GM06990 (cell line): ENCODE data around the gene PEX6.
A peak's percentile ranks its signal among the peaks of the same experiment; 100 is the strongest.

Source experiments
- DNase-seq: peaks from one replicate; pipeline ENCODE4 v3.0.0-alpha.2; 2011; ENCODE audit not compliant: insufficient read length; ENCODE audit errors: extremely low read depth
- H3K27me3 ChIP-seq: replicated peaks from 2 replicates; pipeline ENCODE4 v1.6.0; 2011; ENCODE audit warnings: low read length; ENCODE audit not compliant: control insufficient read depth, insufficient read depth
- H3K36me3 ChIP-seq: 2 replicates; pipeline ENCODE4 v1.5.1; 2011; ENCODE audit warnings: low read length; ENCODE audit not compliant: control insufficient read depth, insufficient read depth
- H3K4me3 ChIP-seq: replicated peaks from 2 replicates; pipeline ENCODE4 v1.5.1; 2011; ENCODE audit warnings: low read depth, mild to moderate bottlenecking, control low read depth, low read length
- TF ChIP-seq, protein P1 (sequence below): IDR thresholded peaks from 2 replicates; pipeline ENCODE4 v1.5.1; 2011; ENCODE audit warnings: low read length, control low read depth, mild to moderate bottlenecking, inconsistent platforms; ENCODE audit not compliant: insufficient read depth, poor library complexity, severe bottlenecking

Gene PEX6

DNA sequence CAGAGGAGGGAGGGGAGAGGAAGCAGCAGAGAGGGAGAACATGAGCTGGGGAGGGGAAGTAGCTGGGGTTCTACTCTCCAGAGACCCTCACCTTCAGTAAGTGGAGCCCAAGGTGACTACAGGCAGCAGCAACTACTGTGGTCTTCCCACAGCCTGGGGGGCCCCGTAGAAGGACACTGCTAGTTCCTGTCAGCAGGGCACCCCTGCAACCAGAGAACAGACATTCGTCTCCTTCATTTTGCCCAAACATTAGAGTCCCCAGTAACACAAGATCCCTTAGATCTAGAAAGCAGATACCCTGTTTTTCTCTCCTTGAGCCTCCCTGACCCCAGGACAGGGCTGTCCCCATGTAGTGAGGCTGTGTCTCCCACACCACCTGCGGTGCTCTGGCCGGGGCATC lies 10.2 kb downstream of the PEX6 start:
- TF ChIP-seq, protein P1, sequence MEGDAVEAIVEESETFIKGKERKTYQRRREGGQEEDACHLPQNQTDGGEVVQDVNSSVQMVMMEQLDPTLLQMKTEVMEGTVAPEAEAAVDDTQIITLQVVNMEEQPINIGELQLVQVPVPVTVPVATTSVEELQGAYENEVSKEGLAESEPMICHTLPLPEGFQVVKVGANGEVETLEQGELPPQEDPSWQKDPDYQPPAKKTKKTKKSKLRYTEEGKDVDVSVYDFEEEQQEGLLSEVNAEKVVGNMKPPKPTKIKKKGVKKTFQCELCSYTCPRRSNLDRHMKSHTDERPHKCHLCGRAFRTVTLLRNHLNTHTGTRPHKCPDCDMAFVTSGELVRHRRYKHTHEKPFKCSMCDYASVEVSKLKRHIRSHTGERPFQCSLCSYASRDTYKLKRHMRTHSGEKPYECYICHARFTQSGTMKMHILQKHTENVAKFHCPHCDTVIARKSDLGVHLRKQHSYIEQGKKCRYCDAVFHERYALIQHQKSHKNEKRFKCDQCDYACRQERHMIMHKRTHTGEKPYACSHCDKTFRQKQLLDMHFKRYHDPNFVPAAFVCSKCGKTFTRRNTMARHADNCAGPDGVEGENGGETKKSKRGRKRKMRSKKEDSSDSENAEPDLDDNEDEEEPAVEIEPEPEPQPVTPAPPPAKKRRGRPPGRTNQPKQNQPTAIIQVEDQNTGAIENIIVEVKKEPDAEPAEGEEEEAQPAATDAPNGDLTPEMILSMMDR: no peak
- peaks cover 16% of the 10 kb centered on the region for H3K36me3 ChIP-seq
- no peak overlapping the region for H3K4me3 ChIP-seq
- DNase-seq: no peak
- H3K27me3 ChIP-seq: no peaks in the 10 kb centered on the region

DNA sequence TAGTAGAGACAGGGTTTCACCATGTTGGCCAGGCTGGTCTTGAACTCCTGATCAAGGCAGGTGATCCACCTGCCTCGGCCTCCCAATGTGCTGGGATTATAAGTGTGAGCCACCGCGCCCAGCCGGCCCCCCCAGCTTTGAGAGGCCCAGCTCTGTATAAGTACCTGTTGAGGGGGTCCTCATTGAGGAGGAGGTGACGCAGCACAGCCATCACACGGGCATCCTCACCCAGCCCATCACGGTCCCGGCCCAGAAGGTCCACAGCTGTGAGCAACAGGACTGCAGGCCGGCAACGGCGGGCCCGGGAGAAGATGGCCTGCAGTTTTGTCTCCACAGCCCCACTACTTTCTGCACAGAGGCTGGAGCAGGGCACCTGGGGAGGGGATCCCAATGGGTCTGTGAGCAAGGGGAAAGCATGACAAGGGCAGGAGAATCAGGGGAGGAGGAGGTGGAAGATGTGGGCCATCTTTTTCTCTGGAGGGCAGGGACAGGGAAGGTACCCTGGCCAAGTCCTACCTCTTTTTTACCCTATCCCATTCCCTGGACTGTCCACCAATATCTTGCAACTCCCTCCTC lies 10.8 kb downstream of the PEX6 start:
- no peak for DNase-seq
- H3K36me3 ChIP-seq: peaks cover 18% of the 10 kb centered on the region
- no peaks in the 10 kb centered on the region for H3K27me3 ChIP-seq
- no peak overlapping the region for H3K4me3 ChIP-seq
- TF ChIP-seq, protein P1: no peak

DNA sequence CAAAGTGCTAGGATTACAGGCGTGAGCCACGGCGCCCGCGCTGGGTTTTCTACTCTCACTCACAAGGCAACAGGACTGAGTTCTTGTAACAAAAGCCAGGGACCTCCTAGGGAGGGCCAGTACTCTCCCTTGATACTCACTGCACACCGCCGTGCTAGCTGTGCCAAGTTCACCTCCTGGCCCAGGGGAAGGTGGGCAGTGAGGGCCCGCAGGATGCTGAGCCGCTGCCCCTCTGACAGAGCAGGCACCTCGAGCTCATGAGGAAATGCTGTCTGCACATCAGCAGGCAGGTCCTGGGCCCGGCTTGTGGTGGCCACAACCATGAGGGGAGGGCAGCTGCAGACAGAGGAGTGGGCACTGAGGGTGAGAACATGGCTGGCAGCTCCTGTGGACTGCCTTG lies 11.8 kb downstream of the PEX6 start:
- no peak for DNase-seq
- TF ChIP-seq, protein P1: no peak

DNA sequence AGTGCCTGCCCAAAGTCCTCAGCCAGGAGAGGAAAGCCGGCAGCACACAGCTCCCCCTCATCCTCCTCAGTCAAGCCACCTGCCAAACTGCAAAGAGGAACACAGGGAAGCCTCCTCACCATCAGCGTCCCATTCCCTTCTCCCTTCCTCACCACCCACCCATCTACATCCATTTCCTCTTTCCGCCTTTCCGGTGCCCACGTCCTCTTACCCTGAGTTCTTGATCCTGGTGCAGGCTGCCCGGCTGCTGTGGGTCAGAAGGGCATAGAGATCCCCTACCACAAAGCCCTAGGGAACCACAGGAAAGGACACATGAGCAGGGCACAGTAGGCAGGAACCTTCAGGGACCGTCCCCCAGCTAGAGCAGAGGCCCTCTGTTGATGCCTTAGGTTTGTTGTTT lies 12.4 kb downstream of the PEX6 start:
- peaks cover 23% of the 10 kb centered on the region for H3K36me3 ChIP-seq
- H3K27me3 ChIP-seq: no peaks in the 10 kb centered on the region
- TF ChIP-seq, protein P1: no peak
- no peak overlapping the region for H3K4me3 ChIP-seq
- no peak for DNase-seq

More for the DNA sequence above, 11.8 kb downstream of the PEX6 start:
- H3K27me3 ChIP-seq: no peaks in the 10 kb centered on the region
- peaks cover 21% of the 10 kb centered on the region for H3K36me3 ChIP-seq
- no peak overlapping the region for H3K4me3 ChIP-seq

DNA sequence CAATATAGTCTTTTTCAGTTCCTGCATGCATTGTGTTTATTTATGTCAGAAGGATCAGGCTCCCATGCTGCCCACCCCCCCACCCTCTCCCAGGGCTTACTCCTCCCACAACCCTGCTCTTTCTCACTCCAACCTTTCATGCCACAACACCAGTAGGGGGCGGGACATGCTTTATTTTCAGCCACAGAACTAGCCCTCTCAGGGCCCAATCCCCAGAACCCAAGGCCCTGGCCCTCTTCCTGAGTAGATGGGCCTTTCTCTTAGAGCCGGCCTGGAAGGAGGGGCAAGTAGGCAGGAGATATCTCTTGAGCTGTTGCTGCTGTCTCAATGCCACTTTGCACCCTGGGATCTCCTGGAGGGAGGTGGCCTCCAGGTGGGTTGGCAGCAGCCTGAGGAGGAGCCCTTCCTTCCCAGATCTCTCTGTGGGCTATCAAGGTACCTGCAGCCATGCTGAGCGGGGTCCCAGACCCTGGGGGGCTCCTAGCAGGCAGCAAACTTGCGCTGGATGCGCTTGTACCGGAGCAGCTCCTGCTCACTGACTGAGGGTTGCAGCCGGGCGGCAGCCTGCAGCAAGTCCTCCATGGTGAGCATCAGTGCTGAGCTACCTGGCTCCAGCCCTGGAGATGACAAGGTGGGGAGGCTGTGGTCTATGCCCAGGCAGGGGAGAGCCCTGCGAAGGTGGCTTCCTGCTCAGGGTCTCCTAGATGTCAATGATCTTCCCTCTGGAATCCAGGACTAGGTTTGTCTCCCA lies 15.0 kb downstream of the PEX6 start:
- Histone ChIP-seq H3K4me3 (no peak overlapping the region), H3K27me3 (no peaks in the 10 kb centered on the region), H3K36me3 (peaks cover 22% of the 10 kb centered on the region)
- TF ChIP-seq, protein P1: peak; percentile 31
- DNase-seq: no peak
